ENCODE results near the gene WASL.

DNA sequence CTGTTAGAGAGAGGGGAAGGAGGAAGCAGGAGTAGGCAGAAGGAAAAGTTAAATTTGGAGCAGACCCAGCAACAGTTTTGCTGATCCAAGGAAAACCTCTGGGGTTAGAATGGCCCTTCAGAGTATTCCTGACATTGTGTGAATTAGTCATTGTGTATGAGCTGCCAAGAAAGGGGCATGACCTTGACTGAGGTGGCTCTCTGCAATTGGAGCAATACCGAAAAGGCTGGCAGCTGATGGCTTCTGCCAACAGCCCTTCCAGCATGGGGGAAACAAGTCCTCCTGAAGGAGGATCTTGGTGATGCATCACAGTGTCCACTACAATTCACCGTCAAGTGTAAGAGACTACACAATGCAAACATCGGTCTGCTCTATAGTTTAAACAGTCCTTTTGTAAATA, 20.6 kb upstream of the WASL start:
- TF ChIP-seq, protein P1, sequence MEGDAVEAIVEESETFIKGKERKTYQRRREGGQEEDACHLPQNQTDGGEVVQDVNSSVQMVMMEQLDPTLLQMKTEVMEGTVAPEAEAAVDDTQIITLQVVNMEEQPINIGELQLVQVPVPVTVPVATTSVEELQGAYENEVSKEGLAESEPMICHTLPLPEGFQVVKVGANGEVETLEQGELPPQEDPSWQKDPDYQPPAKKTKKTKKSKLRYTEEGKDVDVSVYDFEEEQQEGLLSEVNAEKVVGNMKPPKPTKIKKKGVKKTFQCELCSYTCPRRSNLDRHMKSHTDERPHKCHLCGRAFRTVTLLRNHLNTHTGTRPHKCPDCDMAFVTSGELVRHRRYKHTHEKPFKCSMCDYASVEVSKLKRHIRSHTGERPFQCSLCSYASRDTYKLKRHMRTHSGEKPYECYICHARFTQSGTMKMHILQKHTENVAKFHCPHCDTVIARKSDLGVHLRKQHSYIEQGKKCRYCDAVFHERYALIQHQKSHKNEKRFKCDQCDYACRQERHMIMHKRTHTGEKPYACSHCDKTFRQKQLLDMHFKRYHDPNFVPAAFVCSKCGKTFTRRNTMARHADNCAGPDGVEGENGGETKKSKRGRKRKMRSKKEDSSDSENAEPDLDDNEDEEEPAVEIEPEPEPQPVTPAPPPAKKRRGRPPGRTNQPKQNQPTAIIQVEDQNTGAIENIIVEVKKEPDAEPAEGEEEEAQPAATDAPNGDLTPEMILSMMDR (IDR thresholded peaks at IDR 0.05): no peak
- no peak for TF ChIP-seq POLR2AphosphoS5 (IDR thresholded peaks at IDR 0.05)
